GM12878 (cell line): Measurements from ENCODE around the gene UBE2M. TPM values are rescaled to one million over a fixed set of nuclear protein-coding genes. Genes with fewer than 3 reads are reported as not detected.

Source experiments
- ASH2L ChIP-seq: fragments of 300-600, 200-600 bp; sonication (generic); IDR thresholded peaks from 2 replicates; pipeline ENCODE4 v1.6.1; 2017; ENCODE audit warnings: low read depth, mild to moderate bottlenecking, borderline replicate concordance
- ATF7 ChIP-seq: fragments of 450-650 bp; IDR thresholded peaks from 2 replicates; pipeline ENCODE4 v1.6.1; 2016; ENCODE audit warnings: low read depth, mild to moderate bottlenecking
- BACH1 ChIP-seq: fragments of 450-650 bp; IDR thresholded peaks from 2 replicates; pipeline ENCODE4 v1.6.1; 2017; ENCODE audit warnings: mild to moderate bottlenecking, borderline replicate concordance
- BHLHE40 ChIP-seq, 2 experiments: fragments of 450-650 bp in 1 of 2; IDR thresholded peaks; 2 replicates each; pipeline ENCODE4 v1.6.1; 2011 to 2017; ENCODE audit warnings: low read depth in 2 of 2, borderline replicate concordance in 1 of 2, improper control_type of control experiment in 1 of 2, low read length in 1 of 2, mild to moderate bottlenecking in 1 of 2
- BMI1 ChIP-seq: fragments of 450-650 bp; IDR thresholded peaks from 2 replicates; pipeline ENCODE4 v1.6.1; 2016; ENCODE audit warnings: mild to moderate bottlenecking, moderate library complexity, borderline replicate concordance
- CBX3 ChIP-seq: fragments of 200-600 bp; sonication (generic); IDR thresholded peaks from 2 replicates; pipeline ENCODE4 v1.6.1; 2016; ENCODE audit warnings: low read depth, borderline replicate concordance
- EED ChIP-seq: sonication (generic); IDR thresholded peaks from 2 replicates; pipeline ENCODE4 v1.6.1; 2016; ENCODE audit warnings: antibody characterized with exemption, low read depth
- EGR1 ChIP-seq, 2 experiments: IDR thresholded peaks; 1 replicate in 1 of 2; 2 replicates in 1 of 2; pipeline ENCODE4 v1.6.1; 2011 to 2012; ENCODE audit warnings: low read depth in 2 of 2, low read length in 2 of 2, borderline replicate concordance in 1 of 2, mild to moderate bottlenecking in 1 of 2, moderate library complexity in 1 of 2
- FOS ChIP-seq: IDR thresholded peaks from 3 replicates; pipeline ENCODE4 v1.6.1; 2011; ENCODE audit warnings: borderline replicate concordance; ENCODE audit not compliant: insufficient read length; ENCODE audit errors: extremely low read depth
- FOXM1 ChIP-seq: IDR thresholded peaks from 2 replicates; pipeline ENCODE4 v1.6.1; 2012; ENCODE audit warnings: low read depth, mild to moderate bottlenecking, inconsistent platforms, low read length, moderate library complexity
- IKZF1 ChIP-seq: fragments of 450-650 bp; conservative IDR thresholded peaks from 2 replicates; pipeline ENCODE4 v1.6.1; 2017; ENCODE audit warnings: antibody characterized with exemption, mild to moderate bottlenecking
- MEF2B ChIP-seq: fragments of 450-650 bp; IDR thresholded peaks from 2 replicates; pipeline ENCODE4 v1.6.1; 2018; ENCODE audit warnings: mild to moderate bottlenecking, moderate library complexity; ENCODE audit not compliant: partially characterized antibody, poor library complexity, severe bottlenecking
- POLR2A ChIP-seq: IDR thresholded peaks from 2 replicates; pipeline ENCODE4 v1.6.1; 2011; ENCODE audit warnings: low read depth, mild to moderate bottlenecking, low read length
- POLR2AphosphoS2 ChIP-seq: IDR thresholded peaks from 2 replicates; pipeline ENCODE4 v1.6.1; 2011; ENCODE audit warnings: low read depth, mild to moderate bottlenecking, low read length, improper control_type of control experiment, moderate library complexity
- POLR2AphosphoS5 ChIP-seq: IDR thresholded peaks from 2 replicates; pipeline ENCODE4 v1.6.1; 2011; ENCODE audit warnings: mild to moderate bottlenecking, low read length, inconsistent platforms
- RB1 ChIP-seq: fragments of 450-650 bp; formaldehyde crosslinking; IDR thresholded peaks from 2 replicates; pipeline ENCODE4 v1.6.1; 2017; ENCODE audit warnings: mild to moderate bottlenecking, borderline replicate concordance
- RBBP5 ChIP-seq: fragments of 200-600 bp; sonication (generic); conservative IDR thresholded peaks from 2 replicates; pipeline ENCODE4 v1.6.1; 2016
- RCOR1 ChIP-seq: conservative IDR thresholded peaks from 2 replicates; pipeline ENCODE4 v1.6.1; 2012; ENCODE audit warnings: low read depth, low read length, improper control_type of control experiment
- RFX5 ChIP-seq: IDR thresholded peaks from 2 replicates; pipeline ENCODE4 v1.6.1; 2011; ENCODE audit warnings: low read depth, low read length, improper control_type of control experiment
- SMAD1 ChIP-seq: fragments of 450-650 bp; IDR thresholded peaks from 2 replicates; pipeline ENCODE4 v1.6.1; 2018; ENCODE audit warnings: mild to moderate bottlenecking, low read depth; ENCODE audit not compliant: partially characterized antibody
- SMARCA5 ChIP-seq: fragments of 450-650 bp; IDR thresholded peaks from 2 replicates; pipeline ENCODE4 v1.6.1; 2017; ENCODE audit warnings: mild to moderate bottlenecking
- TBL1XR1 ChIP-seq: IDR thresholded peaks from 2 replicates; pipeline ENCODE4 v1.6.1; 2012; ENCODE audit warnings: low read depth, low read length, improper control_type of control experiment
- TCF3 ChIP-seq: IDR thresholded peaks from 2 replicates; pipeline ENCODE4 v1.6.1; 2012; ENCODE audit warnings: low read depth, mild to moderate bottlenecking, low read length, borderline replicate concordance; ENCODE audit not compliant: insufficient read depth
- WRNIP1 ChIP-seq: IDR thresholded peaks from 2 replicates; pipeline ENCODE4 v1.6.1; 2011; ENCODE audit warnings: low read depth, low read length, improper control_type of control experiment, borderline replicate concordance
- ZNF622 ChIP-seq: fragments of 450-650 bp; IDR thresholded peaks from 2 replicates; pipeline ENCODE4 v1.6.1; 2017; ENCODE audit warnings: mild to moderate bottlenecking, inconsistent platforms
- ZSCAN29 ChIP-seq: fragments of 450-650 bp; IDR thresholded peaks from 2 replicates; pipeline ENCODE4 v1.6.1; 2017; ENCODE audit warnings: mild to moderate bottlenecking, moderate library complexity
- polyA plus RNA-seq, 11 experiments: library from polyadenylated mRNA; depleted of rRNA in 4 of 11; unstranded in 6 of 11; stranded (reverse) in 5 of 11; fragments of >200 nt; fragmentation: Nextera tagmentation in 4 of 11; fragmentation: Illumina TruSeq in 1 of 11; extraction: Ambion mirVana in 4 of 11; extraction: Trizol in 1 of 11; gene quantifications; 1 replicate in 1 of 11; 2 replicates in 10 of 11; pipeline versions ENCODE4 v1.2.1 to v1.2.3, GENCODE V29; 2011 to 2016; ENCODE audit warnings: inconsistent platforms in 2 of 11, missing spikeins in 2 of 11, low read depth in 1 of 11
- total RNA-seq, 4 experiments: library from RNA; depleted of rRNA in 3 of 4; stranded (reverse); fragments of >200 nt in 3 of 4; fragmentation: Illumina TruSeq in 1 of 4; extraction: Trizol in 1 of 4; gene quantifications; 2 replicates each; pipeline versions ENCODE4 v1.2.1 to v1.2.3, GENCODE V29; 2013 to 2021
- TF ChIP-seq, protein P1 (sequence below): IDR thresholded peaks from 2 replicates; pipeline ENCODE4 v1.6.1; 2011; ENCODE audit warnings: low read depth, mild to moderate bottlenecking, low read length, moderate library complexity, borderline replicate concordance; ENCODE audit errors: extremely low read depth
- TF ChIP-seq, protein P2 (sequence below): IDR thresholded peaks from 2 replicates; pipeline ENCODE4 v1.6.1; 2012; ENCODE audit warnings: low read depth, low read length, improper control_type of control experiment
- TF ChIP-seq, protein P3 (sequence below): IDR thresholded peaks from 2 replicates; pipeline ENCODE4 v1.6.1; 2012; ENCODE audit warnings: low read depth, low read length, improper control_type of control experiment
- TF ChIP-seq, protein P4 (sequence below): fragments of 450-650 bp; IDR thresholded peaks from 2 replicates; pipeline ENCODE4 v1.6.1; 2014; ENCODE audit warnings: mild to moderate bottlenecking

Gene UBE2M
- total and polyA plus RNA-seq, 10 of the 15 experiments (the other 5 are each of a cell fraction or from before 2014, with no cell fraction given) = 1.4 to 105 (median 73.9) TPM

DNA sequence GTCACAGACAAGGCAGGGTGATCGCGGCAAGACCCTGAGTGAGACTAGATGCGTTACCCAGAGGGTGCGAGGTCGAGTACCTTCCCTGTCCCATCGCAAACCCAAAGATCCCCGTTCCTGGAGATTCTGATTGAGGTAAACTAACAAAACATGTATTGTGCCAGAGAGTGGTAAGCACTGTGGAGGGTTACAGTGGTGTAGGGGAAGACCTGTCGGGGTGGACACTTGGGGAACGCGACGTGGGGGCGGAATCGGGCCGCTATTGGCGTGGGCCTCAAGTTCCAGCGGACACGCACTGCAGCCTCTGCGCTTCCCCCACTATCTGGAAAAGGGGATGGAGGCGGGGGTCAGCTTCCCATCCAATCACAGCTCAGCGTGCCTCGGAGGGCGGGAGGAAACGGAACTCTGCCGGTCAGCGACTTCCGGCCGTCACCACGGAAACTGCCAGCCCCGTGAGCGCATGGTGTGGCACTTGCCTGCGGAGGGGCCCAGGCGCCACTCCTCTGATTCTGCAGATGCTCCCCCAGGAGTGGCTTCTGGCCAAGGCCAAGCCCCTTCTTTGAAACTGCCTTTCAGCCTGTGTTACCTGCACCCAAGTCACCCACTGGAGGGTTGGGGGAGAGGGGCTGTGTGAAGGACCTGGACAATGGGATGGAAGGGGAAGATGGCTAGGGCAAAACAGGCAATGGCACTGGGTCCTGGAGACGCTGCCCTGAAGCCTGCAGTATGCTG lies 1.0 kb upstream of the UBE2M start (continued):
- TF ChIP-seq FOXM1 (no peak), IKZF1 (peak; percentile 90), RBBP5 (no peak), POLR2AphosphoS5 (peak; percentile 93), ZSCAN29 (no peak), ATF7 (no peak), TCF3 (peak; percentile 34; the same call in 1 of the 2 replicates), ZNF622 (no peak), BMI1 (no peak), SMARCA5 (peak; percentile 99), MEF2B (peak; percentile 33), RFX5 (peak; percentile 53), BHLHE40 (IDR thresholded peaks at IDR 0.05; ENCODE audit: borderline replicate concordance in 1 of 2, low read depth in 2 of 2, low read length in 1 of 2) (peak; percentile 61 to 84; a peak in 3 of 4 replicates), SMAD1 (peak; percentile 69), RCOR1 (no peak), CBX3 (no peak), ASH2L (no peak), POLR2A (peak; percentile 82), BACH1 (0 out of 2 replicates have a peak, but pooled peaks have one; percentile 12), FOS (no peak), WRNIP1 (0 out of 2 replicates have a peak, but pooled peaks have one; percentile 22), RB1 (no peak), POLR2AphosphoS2 (0 out of 2 replicates have a peak, but pooled peaks have one; percentile 82), EGR1 (IDR thresholded peaks at IDR 0.05; ENCODE audit: borderline replicate concordance in 1 of 2, low read depth in 2 of 2, low read length in 2 of 2) (peak in 1 of 2 experiments; percentile 49; a peak in 1 of 3 replicates), EED (peak; percentile 46; the same call in 1 of the 2 replicates), TBL1XR1 (no peak; the same call in 1 of the 2 replicates)
- TF ChIP-seq, protein P1, sequence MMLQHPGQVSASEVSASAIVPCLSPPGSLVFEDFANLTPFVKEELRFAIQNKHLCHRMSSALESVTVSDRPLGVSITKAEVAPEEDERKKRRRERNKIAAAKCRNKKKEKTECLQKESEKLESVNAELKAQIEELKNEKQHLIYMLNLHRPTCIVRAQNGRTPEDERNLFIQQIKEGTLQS = no peak
- TF ChIP-seq, protein P2, sequence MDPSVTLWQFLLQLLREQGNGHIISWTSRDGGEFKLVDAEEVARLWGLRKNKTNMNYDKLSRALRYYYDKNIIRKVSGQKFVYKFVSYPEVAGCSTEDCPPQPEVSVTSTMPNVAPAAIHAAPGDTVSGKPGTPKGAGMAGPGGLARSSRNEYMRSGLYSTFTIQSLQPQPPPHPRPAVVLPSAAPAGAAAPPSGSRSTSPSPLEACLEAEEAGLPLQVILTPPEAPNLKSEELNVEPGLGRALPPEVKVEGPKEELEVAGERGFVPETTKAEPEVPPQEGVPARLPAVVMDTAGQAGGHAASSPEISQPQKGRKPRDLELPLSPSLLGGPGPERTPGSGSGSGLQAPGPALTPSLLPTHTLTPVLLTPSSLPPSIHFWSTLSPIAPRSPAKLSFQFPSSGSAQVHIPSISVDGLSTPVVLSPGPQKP = peak; percentile 79
- TF ChIP-seq, protein P3, sequence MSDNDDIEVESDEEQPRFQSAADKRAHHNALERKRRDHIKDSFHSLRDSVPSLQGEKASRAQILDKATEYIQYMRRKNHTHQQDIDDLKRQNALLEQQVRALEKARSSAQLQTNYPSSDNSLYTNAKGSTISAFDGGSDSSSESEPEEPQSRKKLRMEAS = peak; percentile 93; the same call in 1 of the 2 replicates
- TF ChIP-seq, protein P4, sequence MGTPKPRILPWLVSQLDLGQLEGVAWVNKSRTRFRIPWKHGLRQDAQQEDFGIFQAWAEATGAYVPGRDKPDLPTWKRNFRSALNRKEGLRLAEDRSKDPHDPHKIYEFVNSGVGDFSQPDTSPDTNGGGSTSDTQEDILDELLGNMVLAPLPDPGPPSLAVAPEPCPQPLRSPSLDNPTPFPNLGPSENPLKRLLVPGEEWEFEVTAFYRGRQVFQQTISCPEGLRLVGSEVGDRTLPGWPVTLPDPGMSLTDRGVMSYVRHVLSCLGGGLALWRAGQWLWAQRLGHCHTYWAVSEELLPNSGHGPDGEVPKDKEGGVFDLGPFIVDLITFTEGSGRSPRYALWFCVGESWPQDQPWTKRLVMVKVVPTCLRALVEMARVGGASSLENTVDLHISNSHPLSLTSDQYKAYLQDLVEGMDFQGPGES = 0 out of 2 replicates have a peak, but pooled peaks have one; percentile 7
